Ishikawa (cell line): ENCODE measurements around the gene KLK14.

Experiments
- CEBPB ChIP-seq: IDR thresholded peaks from 2 replicates; pipeline ENCODE4 v1.6.1; 2012
- CREB1 ChIP-seq: IDR thresholded peaks from 2 replicates; pipeline ENCODE4 v1.6.1; 2012; ENCODE audit warnings: low read depth
- EGR1 ChIP-seq: IDR thresholded peaks from 2 replicates; pipeline ENCODE4 v1.6.1; 2012
- EP300 ChIP-seq: IDR thresholded peaks from 2 replicates; pipeline ENCODE4 v1.6.1; 2012; ENCODE audit warnings: borderline replicate concordance
- FOXM1 ChIP-seq: IDR thresholded peaks from 2 replicates; pipeline ENCODE4 v1.6.1; 2012; ENCODE audit warnings: low read depth, borderline replicate concordance
- MAX ChIP-seq: IDR thresholded peaks from 2 replicates; pipeline ENCODE4 v1.6.1; 2012
- NFIC ChIP-seq: IDR thresholded peaks from 2 replicates; pipeline ENCODE4 v1.6.1; 2012
- RAD21 ChIP-seq: IDR thresholded peaks from 2 replicates; pipeline ENCODE4 v1.6.1; 2012; ENCODE audit warnings: low read depth
- REST ChIP-seq: IDR thresholded peaks from 2 replicates; pipeline ENCODE4 v1.6.1; 2012; ENCODE audit warnings: low read depth, mild to moderate bottlenecking
- TAF1 ChIP-seq: IDR thresholded peaks from 2 replicates; pipeline ENCODE4 v1.6.1; 2012; ENCODE audit warnings: low read depth, mild to moderate bottlenecking
- TCF12 ChIP-seq: IDR thresholded peaks from 2 replicates; pipeline ENCODE4 v1.6.1; 2012; ENCODE audit warnings: low read depth
- TEAD4 ChIP-seq: IDR thresholded peaks from 2 replicates; pipeline ENCODE4 v1.6.1; 2012
- USF1 ChIP-seq: IDR thresholded peaks from 2 replicates; pipeline ENCODE4 v1.6.1; 2012
- ZBTB7A ChIP-seq: IDR thresholded peaks from 2 replicates; pipeline ENCODE4 v1.6.1; 2012; ENCODE audit warnings: low read depth

KLK14 gene

GRCh38 chr19:51123802-51124201, 41.1 kb upstream of the KLK14 start:
- TF ChIP-seq ZBTB7A = no peak
- TF ChIP-seq FOXM1 = no peak
- no peak for TF ChIP-seq EGR1
- no peak for TF ChIP-seq TEAD4
- no peak for TF ChIP-seq TCF12
- TF ChIP-seq TAF1 = no peak

GRCh38 chr19:51123381-51123800, 40.7 kb upstream of the KLK14 start:
- TF ChIP-seq NFIC (no peak), CREB1 (no peak), RAD21 (no peak), TCF12 (no peak), TAF1 (no peak), EGR1 (no peak), CEBPB (no peak), USF1 (no peak), MAX (no peak), REST (no peak), EP300 (no peak)

- no peak for TF ChIP-seq RAD21
- no peak for TF ChIP-seq FOXM1
- TF ChIP-seq MAX = no peak
- no peak for TF ChIP-seq EGR1
- TF ChIP-seq REST = no peak
- no peak for TF ChIP-seq TCF12
These were observed 39.7 kb upstream of the KLK14 start for GRCh38 chr19:51122112-51122981.

GRCh38 chr19:51121257-51121656, 38.6 kb upstream of the KLK14 start:
- no peak for TF ChIP-seq CEBPB
- no peak for TF ChIP-seq REST
- no peak for TF ChIP-seq TEAD4

GRCh38 chr19:51120160-51120559, 37.5 kb upstream of the KLK14 start:
- no peak for TF ChIP-seq EGR1
- TF ChIP-seq RAD21 = no peak
- no peak for TF ChIP-seq MAX
- no peak for TF ChIP-seq CREB1
- no peak for TF ChIP-seq TAF1
- TF ChIP-seq ZBTB7A = no peak
- TF ChIP-seq EP300 = no peak
- TF ChIP-seq TEAD4 = no peak
- TF ChIP-seq CEBPB = no peak
